Activated naive CD8-positive, alpha-beta T cell treated with anti-CD3 and anti-CD28 coated beads, Interleukin-2, amount 50 U/mL, for 16 hours (primary cell): ENCODE results near the gene TAF11.
"Not testable (repeated sequence)": the region's sequence is repeated elsewhere in the genome, so short reads cannot be mapped to it uniquely, and the experiment has no call there.

Source experiments
- DNase-seq: peaks from one replicate; pipeline ENCODE4 v3.0.0-alpha.2; 2020; ENCODE audit warnings: low read depth, low spot score

TAF11 gene, protein sequence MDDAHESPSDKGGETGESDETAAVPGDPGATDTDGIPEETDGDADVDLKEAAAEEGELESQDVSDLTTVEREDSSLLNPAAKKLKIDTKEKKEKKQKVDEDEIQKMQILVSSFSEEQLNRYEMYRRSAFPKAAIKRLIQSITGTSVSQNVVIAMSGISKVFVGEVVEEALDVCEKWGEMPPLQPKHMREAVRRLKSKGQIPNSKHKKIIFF

DNA sequence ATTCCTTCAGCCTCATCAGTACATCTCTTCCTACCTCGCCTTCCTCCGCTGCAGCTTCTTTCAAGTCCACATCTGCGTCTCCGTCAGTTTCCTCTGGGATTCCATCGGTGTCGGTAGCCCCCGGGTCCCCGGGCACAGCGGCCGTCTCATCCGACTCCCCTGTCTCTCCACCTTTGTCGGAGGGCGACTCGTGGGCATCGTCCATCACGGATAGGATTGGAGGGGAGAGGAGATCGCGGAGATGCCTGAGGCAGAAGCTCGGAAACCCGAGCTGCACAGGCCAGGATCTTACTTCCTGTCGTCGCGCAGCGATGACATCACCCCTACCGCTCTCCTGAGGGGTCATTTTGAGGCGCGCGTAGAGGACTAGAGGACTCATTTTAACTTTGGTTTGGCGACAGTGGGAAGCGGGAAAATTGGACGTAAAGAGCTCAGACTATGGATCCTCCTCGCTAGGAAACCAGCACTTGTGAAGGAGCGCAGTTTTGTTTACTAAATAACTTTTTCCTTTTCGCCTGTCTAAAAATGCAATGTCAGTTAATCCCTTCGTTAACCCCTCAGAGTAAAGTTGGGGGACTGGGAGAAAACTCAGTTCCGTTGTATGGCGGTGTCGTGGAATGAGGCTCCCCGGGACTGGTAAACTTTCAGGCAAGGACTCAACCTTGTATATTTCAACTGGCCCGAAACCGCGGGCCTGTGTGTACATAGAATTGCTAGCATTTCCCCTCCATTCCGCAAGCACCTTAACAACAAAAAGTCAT, at the start of gene TAF11:
Gene TAF11 (minus strand): TSS at position 290 of the 761 bp plus-strand sequence. CDS start 85 bp downstream, at position 205.
- DNase-seq: peak; percentile 80

DNA sequence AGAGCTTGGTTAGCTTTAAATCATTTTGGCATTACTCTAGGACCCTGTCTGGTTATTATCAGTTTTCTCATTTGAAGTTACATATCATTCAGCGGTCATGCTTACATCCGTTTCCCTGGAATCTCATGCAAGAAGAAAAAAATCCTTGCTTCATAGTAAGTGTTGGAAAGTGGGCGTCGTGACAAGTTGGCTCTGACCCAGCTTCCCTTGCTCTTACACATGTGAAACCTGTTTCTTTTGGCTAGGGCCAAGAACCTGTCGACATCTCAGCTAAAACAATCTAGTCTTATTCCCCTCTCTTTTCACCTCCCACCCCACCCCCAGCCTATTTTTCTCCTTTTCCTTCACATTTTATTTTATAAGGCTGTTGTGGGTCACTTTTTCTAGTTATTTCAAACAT, 46.7 kb upstream of the TAF11 start:
- DNase-seq: no peak

DNA sequence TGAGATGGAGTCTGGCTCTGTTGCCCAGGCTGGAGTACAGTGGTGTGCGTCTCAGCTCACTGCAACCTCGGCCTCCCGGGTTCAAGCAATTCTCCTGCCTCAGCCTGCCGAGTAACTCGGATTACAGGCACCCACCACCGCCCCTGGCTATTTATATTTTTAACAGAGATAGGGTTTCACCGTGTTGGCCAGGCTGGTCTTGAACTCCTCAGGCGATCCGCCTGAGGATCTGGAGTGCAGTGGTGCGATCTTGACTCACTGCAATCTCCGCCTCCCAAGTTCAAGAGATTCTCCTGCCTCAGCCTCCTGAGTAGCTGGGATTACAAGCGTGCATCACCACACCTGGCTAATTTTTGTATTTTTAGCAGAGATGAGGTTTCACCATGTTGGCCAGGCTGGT, 44.4 kb upstream of the TAF11 start:
- not testable (repeated sequence) for DNase-seq

DNA sequence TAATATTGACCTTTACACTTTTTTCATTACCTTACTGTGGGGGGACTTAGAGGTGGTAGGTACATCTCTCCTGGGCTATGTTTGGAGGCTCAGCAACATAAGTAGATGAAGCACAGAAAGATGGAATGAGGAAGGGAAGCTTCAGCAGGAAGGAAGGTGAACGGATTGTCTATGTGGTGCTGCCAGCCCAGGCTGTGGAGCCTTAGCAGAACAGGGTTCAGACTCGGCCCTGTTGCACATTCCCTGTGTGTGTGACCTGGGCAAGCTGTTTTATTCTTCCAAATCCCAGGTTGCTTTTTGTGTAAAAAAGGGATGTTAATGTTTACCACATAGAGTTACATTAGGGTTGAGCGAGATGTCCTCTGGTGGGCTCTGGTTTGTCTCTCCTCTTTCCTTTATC, 42.4 kb upstream of the TAF11 start:
- DNase-seq: no peak

DNA sequence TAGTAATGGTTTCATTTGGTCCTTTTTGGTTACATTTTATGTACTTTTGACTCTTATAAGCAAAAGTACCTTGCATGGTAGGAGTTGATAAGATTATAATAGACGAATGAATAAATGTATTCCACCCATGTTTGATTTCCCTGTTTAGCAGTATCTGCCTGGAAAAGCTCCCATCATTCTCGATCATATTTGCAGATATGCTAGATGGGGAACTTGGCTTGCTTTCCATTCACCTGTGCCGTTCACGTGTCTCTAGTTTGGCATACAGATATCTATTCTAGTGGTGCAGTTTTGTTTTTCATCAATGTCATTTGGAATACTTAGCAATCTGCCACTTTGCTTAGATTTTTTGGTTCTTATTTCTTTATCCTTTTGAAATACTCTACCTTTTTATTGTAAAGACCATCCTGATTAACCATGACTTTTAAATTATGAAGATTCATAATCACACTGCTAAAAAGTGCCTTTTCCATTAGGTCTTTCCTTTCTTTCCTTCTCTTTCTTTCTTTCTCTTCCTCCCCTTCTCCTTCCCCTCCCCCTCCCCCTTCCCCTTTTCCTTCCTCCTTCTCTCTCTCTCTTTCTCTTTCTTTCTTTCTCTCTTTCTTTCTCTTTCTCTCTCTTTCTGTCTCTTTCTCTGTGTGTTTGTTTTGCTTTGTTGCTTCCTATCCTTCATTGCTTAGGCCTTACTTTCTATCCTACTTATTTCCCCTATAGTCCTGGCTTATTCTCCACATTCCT, 41.6 kb upstream of the TAF11 start:
- DNase-seq: no peak

DNA sequence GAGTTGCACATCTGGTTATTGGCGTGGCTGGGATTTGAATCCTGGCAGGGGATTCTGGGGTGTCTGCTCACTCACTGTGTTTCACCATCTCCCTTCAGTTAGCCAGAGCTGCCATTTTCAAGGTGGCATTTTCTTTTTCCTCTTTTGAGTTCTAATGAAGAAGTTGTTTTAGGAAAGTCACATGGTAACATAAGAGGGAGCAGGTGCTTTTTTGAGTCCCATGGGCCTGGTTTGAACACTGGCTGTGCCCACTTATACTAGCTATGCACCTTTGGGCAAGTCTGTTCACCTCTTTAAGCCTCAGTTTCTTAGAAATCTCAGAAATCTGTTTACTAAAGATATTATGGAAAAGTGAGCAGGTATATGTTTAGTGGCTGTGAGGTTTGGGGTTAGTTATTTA, 40.9 kb upstream of the TAF11 start:
- no peak for DNase-seq

DNA sequence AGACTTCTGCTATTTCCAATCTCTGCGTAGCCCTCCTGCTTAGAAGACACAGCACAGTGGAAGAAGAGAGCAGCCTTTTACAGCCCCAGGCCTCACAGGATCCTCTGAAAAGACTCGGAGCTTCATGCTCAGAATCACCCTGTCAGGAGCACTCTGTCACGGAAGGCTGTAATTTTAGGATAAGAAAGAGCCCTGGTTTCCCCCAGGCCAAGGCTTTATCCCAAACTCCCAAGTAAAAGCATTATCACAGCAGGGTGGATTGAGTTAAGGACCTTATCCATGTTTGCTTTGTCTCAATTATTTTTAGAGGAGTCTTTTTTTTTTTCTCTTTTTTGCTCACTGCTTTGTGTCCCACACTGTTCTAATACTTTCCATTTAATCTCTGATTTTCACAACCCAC, 40.4 kb upstream of the TAF11 start:
- no peak for DNase-seq

DNA sequence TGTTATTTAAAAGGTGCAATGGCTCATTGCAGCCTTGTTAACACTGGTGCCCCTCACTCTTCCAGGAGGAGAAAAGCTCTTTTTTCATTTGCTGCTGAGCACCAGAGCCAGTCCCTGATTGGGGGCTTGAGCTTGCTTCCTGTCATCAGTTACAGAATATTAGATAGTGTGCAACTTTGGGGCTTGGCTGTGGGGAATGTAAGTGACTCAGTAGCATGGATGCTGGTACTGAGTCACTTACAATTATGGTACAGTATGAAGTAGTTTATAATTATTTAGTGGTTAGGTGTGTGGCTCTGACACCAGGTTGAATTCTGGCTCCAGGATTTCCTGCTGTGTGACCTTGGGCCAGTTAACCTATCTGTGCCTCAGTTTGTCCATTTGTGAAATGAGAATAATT, 38.8 kb upstream of the TAF11 start:
- DNase-seq: no peak

DNA sequence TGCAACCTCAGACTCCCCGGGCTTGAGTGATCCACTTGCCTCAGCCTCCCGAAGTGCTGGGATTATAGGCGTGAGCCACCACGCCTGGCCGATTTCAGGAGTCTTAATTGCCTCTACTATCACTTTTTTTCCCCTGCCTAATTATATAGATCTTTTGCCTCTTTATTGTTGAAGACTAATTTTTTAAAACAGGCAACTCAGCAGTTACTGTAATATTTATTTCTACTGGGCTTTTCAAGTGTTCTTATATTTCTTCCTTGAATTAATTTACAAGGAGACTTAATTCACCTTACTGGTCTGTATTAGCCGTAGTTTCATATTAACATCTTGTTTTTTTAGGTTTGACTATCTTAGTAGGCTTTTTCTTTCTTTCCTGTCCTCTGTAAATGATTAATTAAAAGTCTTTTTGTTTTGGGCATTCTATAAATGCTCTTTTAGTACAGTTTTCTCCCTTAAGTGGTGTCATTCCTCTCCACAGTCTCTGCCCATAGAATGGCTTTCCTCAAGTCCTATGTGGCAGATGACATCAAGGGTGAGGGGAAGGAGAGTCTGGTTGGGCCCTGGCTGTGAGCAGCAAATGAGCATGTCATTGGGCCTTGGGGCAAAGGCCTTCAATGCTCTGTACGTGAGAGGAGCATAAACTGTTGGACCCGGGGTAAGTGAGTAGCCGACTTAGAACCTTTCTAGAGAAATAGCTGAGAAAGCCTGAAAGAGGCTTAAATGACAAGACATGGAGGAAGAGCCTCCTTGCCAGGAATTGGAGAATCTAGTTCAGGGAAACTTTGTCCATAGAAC, 37.2 kb upstream of the TAF11 start:
- no peak for DNase-seq

DNA sequence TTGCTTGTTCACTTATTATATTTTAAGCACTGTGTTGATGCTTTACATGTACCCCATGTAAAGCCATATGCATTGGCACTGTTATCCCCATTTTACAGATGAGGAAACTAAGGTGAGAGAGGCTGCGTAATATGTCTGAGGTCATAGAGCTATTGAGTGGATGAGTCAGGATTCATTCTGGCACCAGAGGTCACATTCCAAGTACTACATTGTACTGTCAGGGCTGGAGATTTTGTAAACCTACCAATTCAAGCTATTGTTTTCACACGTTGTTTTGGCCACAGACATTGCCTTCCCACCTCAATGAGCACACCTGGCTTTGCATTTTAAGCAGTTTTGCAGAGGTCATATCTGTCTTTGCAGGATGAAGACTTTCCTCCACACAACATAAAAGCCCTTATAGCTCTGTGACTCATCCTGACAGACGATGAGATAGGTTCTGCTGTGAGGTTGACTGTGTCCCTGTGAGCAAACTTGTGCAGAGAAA, 34.4 kb upstream of the TAF11 start:
- DNase-seq: no peak

DNA sequence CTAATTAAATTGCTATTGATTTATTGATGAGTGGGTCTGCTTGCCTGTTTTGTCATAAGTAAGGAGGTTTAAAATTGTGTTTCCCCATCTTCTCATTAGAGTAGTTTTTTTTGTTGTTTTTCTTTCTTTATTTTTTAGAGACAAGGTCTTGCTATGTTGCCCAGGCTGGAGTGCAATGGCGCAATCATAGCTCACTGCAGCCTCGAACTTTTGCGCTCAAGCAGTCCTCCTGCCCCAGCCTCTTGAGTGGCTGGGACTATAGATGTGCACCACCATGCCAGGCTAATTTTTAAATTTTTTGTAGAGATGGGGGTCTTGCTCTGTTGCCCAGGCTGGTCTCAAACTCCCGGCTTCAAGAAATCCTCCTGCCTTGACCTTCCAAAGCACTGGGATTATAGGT, 32.3 kb upstream of the TAF11 start:
- DNase-seq: no peak

DNA sequence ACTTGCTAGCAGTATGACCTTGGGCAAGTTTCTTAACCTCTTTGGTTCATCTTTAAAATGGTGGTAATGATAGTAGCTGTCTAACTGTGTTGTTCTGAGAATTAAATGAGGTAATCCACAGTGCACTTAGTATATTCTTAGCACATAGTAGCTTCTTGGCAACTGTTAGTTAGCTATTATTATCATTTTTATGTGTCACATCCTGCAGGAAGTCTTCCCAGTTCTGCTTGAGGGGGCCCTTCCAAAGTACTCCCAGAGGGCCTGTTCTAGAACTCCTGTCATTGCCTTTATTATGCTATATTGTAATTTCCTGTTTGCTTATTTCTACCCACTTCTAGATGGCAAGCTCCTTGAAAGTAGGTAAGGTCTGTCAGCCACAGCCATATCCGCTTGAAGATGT, 31.8 kb upstream of the TAF11 start:
- DNase-seq: no peak

DNA sequence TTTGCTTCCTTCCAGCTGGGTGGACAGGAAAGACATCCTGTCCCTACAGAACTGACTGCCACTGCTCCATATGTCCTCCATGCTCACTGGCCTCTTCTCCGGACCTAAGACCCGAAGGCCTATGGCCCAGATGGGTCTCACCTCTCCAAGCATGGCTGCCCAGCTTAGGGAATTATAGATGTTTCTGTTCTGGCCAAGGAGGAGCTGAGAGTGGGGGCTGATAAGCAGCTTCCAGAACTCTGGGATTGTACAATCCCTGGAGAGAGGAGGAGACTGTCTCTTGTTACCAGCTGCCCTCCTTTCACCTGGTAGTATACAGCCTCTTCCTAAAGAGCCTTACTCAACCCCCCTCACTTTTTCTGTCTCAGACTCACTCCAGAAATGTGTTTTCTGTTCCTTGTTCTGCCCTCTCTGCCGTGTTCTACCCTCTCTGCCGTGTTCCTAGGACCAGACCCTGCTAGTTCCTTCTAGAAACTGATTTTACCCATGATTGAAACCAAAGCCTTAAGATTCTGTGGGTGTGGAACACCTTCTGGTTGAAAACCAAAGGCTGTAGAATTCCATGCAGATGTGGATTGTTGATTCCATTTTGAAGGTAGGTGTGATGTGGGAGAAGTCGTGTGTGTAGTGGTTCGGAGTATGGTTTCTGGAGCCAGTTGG, 29.9 kb upstream of the TAF11 start:
- DNase-seq: no peak

DNA sequence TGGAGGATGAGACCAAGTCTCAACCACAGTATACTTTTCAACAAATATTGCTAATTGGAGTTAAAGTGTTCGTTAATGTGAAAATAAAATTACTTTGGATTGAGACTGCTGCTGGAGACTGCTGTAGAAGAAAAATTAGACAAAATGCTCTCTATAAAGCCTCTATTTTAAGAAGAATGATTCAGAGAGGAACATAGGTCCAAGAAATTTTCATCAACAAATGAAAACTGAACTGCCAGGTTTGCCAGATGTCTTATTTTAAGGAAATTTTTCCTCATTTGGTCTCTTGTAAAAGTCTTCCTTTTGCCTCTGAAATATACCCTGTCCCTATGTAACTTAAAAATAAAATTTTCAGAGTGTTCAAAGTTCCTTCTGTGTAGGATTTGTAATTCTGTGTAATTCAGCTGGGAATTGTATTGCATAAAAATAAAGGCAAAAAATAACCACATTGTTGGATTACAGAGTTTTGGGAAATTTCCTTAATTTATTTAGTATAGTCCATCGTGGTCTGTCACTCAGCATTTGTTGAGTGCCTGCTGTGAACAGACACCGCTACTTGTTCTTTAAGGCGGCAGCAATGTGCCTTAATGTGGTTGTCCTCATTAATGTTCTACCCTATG, 28.6 kb upstream of the TAF11 start:
- no peak for DNase-seq

DNA sequence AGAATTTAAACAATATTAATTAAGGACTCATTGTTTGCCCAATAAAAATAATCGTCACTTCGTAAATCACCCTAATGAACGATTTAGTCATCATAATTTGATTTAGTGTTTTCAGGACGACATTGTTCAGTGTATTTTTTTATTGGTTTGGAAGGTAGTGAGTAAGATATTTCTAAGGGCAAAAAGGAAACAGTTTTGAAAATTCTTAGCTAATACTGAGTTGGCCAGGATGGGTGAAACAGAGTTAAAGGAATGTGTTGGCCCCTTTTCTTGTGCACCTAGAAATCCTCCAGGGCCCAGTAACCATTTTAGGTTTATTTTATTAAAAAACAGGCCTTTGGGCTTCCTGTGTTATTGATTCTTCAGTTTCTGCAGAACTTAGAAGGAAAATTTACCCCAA, 26.5 kb upstream of the TAF11 start:
- DNase-seq: no peak

DNA sequence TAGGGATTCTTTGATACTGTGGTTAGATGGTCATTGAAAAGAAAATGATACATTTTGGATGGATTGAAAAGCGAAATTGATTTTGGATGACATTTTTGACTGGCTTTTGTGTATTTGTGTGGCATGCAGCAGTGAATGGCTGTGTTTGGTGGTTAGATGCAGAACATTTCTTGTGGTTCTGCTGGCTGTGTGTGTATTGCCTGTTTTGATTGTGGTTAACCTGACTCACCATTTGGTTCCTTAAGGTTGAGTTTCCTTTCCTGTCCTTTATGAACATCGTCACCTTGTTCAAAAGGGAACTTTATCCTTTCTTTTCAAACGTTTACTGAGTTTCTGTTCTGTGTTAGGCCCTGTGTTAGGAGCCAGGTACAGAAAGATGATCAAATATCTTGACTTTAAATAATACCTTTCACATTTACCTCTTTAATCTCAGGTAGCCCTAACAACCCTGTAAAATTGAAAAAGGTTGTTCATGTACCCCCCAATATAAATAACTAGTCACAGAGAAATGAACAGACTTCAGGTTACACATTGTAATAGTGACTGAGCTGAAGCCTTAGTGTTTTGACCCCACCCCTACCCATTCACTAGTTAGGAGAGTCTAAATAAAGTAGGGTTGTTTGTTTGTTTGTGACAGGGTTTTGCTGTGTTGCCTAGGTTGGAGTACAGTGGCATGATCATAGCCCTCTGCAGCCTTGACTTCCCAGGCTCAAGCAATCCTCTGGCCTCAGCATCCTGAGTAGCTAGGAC, 25.0 kb upstream of the TAF11 start:
- no peak for DNase-seq

DNA sequence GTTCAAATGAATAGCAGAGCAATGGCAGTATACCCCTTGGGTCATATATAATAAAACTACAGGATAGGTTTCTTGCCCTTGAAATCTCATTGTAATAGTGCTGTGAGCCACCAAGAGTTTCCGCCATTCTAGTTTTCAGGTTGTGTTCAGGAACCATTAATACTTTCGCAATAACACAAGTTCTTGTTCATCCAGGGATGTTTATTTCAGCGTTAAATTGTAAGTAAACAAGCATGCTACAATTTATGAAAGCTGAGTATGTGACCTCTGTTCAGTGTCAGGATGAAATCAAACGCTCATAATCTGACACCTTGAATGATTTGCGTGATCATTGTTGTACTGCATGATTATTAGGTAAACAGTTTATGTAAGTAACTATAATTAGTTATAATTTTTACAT, 24.0 kb upstream of the TAF11 start:
- DNase-seq: no peak

DNA sequence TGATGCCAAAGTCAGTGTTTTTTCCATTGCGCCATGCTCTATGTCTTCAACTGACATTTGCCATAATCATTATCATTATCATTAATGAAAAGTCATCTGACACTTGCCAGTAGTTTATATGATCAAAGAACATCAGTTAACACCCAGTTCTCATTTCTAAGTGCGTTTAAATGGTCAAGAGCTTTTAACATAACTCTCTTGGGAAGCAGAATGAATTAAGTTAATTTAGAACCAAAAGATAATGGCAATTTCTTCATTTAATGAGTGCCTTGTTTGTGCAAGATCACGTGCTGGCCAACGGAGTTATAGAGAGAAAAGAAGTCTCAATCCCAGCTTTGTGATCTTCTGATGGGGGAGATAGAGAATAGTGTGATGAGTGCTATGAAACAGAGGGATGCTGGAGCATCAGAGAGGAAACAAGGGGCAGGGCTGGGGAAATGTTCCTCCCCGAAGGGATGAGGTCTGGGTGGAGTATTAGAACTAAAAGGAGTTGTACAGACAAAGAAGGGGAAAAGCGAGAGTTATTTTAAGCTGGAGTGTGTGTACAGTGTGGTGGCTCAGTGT, 21.6 kb upstream of the TAF11 start:
- no peak for DNase-seq

DNA sequence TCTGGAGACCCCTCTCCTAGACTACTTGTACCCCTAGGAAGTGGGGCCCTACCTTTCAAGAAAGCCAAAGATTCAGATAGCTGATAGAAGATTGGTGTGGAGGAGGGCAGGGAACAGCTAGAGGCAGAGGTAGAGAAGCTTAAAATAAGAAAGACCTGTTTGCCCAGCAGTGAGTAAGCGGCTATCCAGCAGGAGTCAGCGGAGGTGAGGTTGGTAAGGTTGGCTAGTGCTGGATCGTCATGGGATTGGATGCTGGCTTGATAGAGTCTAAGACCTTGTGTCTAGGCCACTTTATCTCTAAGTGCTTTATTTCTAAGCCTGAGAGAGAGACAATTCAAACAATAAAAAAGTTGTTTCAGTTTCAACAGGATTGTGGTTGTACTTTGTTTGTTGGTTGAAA, 20.4 kb upstream of the TAF11 start:
- no peak for DNase-seq

DNA sequence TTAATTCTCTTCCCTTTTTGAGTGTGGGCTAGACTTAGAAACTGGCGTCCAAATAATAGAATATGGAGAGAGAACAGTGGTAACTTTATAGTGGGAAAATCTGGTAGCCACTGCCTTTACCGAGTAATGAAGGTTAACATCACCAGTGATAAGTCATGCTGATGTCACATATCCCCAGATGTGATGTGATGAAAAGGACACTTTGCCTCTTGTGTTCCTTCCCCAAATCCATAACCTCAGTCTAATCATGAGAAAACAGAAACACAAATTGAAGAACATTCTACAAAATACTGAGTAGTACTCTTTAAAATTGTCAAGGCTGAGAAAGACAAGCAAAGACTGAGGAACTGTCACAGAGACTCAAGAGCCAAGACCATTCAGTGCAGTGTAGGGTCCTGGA, 19.0 kb upstream of the TAF11 start:
- no peak for DNase-seq
